GM12875 (cell line): ENCODE measurements around the gene ELMO3.

Experiments used
- H3K4me3 ChIP-seq: one replicate; pipeline ENCODE4 v1.5.1; 2011; ENCODE audit warnings: low read depth, low read length, control low read depth
- CTCF ChIP-seq: IDR thresholded peaks from 2 replicates; pipeline ENCODE4 v1.5.1; 2011; ENCODE audit warnings: low read depth, mild to moderate bottlenecking, control low read depth, inconsistent platforms, low read length, moderate library complexity, borderline replicate concordance; ENCODE audit not compliant: insufficient read depth

The ELMO3 gene

GRCh38 chr16:67183627-67184452 lies 15.1 kb upstream of the ELMO3 start, which contains the start of gene MATCAP1:
TSS of gene MATCAP1 (minus strand) at chr16:67183963. CDS start at chr16:67180610, 3,353 bp downstream.
- H3K4me3 ChIP-seq: peak within 1 kb of the TSS; percentile 84
- TF ChIP-seq CTCF: no peak

GRCh38 chr16:67184453-67184994 lies 14.4 kb upstream of the ELMO3 start:
- H3K4me3 ChIP-seq: peak overlapping the region; percentile 84
- no peak for TF ChIP-seq CTCF

- no peak overlapping the region for H3K4me3 ChIP-seq
- TF ChIP-seq CTCF: peak; percentile 93
These were observed 13.8 kb upstream of the ELMO3 start for GRCh38 chr16:67184995-67185650.

GRCh38 chr16:67185651-67186134 lies 13.2 kb upstream of the ELMO3 start:
- no peak overlapping the region for H3K4me3 ChIP-seq
- TF ChIP-seq CTCF: no peak

GRCh38 chr16:67186550-67186950 lies 12.4 kb upstream of the ELMO3 start:
- TF ChIP-seq CTCF: no peak

GRCh38 chr16:67187175-67187890 lies 11.6 kb upstream of the ELMO3 start:
- TF ChIP-seq CTCF: no peak
- H3K4me3 ChIP-seq: no peak overlapping the region

More at GRCh38 chr16:67186550-67186950, 12.4 kb upstream of the ELMO3 start:
- H3K4me3 ChIP-seq: no peak overlapping the region
